Kidney (tissue), 14 donors: ENCODE measurements around the gene RUFY4. TPM values are rescaled to one million over a fixed set of nuclear protein-coding genes. Genes with fewer than 3 reads are reported as not detected.
"Not testable (repeated sequence)": the region's sequence is repeated elsewhere in the genome, so short reads cannot be mapped to it uniquely, and the experiment has no call there.

Experiments
- DNase-seq, 5 donors: peaks; one replicate each; pipeline ENCODE4 v3.0.0-alpha.2; 2013 to 2020
- FAIRE-seq: peaks from 2 replicates; lab custom pipeline; 2012; peaks lifted over from hg19 to GRCh38; lab: Jason Lieb, UNC
- H3K27ac ChIP-seq, 2 donors: one replicate each; pipeline ENCODE4 v1.7.0; 2013; ENCODE audit warnings: low read depth in 2 of 2, low read length in 2 of 2, inconsistent platforms in 1 of 2
- H3K27me3 ChIP-seq: one replicate; pipeline ENCODE4 v1.7.1; 2013; ENCODE audit warnings: low read length, inconsistent platforms; ENCODE audit not compliant: control insufficient read depth, insufficient read depth
- H3K36me3 ChIP-seq, 3 donors: one replicate each; pipeline versions ENCODE4 v1.7.0 to v1.7.1; 2013; ENCODE audit warnings: low read length in 3 of 3, control low read depth in 1 of 3, inconsistent platforms in 1 of 3; ENCODE audit not compliant: insufficient read depth in 3 of 3, control insufficient read depth in 2 of 3
- H3K4me1 ChIP-seq, 3 donors: one replicate each; pipeline versions ENCODE4 v1.7.0 to v1.7.1; 2013; ENCODE audit warnings: low read length in 3 of 3, inconsistent platforms in 1 of 3, low read depth in 1 of 3; ENCODE audit not compliant: control insufficient read depth in 2 of 3, insufficient read depth in 2 of 3
- H3K4me3 ChIP-seq, 3 donors: one replicate each; pipeline versions ENCODE4 v1.7.0 to v1.8.1; 2013; ENCODE audit warnings: low read length in 3 of 3, control low read depth in 1 of 3, inconsistent platforms in 1 of 3
- H3K9ac ChIP-seq, 3 donors: one replicate each; pipeline versions ENCODE4 v1.7.0 to v1.7.1; 2013; ENCODE audit warnings: low read length in 3 of 3, control low read depth in 1 of 3, inconsistent platforms in 1 of 3
- H3K9me3 ChIP-seq, 3 donors: one replicate each; pipeline versions ENCODE4 v1.7.0 to v1.7.1; 2013; ENCODE audit warnings: low read length in 3 of 3, control low read depth in 1 of 3, inconsistent platforms in 1 of 3; ENCODE audit not compliant: control insufficient read depth in 2 of 3, insufficient read depth in 1 of 3
- intact Hi-C: fragments of 100-400 bp; cut with DNase I; formaldehyde crosslinking; loops from one replicate; pipeline ENCODE4 v1.11.1; 2022
- polyA plus RNA-seq: library from polyadenylated mRNA; stranded (reverse); fragments of 350-450 nt; fragmentation: Illumina TruSeq; extraction: RNeasy Lipid Tissue Mini Kit (QIAGEN cat#74804); gene quantifications from one replicate; pipeline ENCODE4 v1.2.3, GENCODE V29; 2014; ENCODE audit warnings: low read depth, low replicate concordance; ENCODE audit not compliant: insufficient read depth
- total RNA-seq: library from RNA; stranded (reverse); fragmentation: NEBNext Ultra II Directional; extraction: Animal tissue kit (Norgen Biotek cat#: 25700); gene quantifications from one replicate; pipeline ENCODE4 v1.2.1, GENCODE V29; 2021
- TF ChIP-seq, protein P1 (sequence below): IDR thresholded peaks from 3 replicates; pipeline ENCODE4 v1.5.1; 2012; ENCODE audit warnings: mild to moderate bottlenecking, moderate library complexity, borderline replicate concordance; ENCODE audit not compliant: insufficient read depth; ENCODE audit errors: extremely low read depth
- donor health status: control.
- donor health status: control.
- donor health status: control.
- donor health status: control.
- donor health status: control.
- donor health status: DM: yes; HTN: yes; CAD: no.
- donor health status: Normal renal cell carcinoma (clear cell type).

The RUFY4 gene
- total and polyA plus RNA-seq, 2 donors from 2014 or later, result 0.69 TPM; not detected in 1

DNA sequence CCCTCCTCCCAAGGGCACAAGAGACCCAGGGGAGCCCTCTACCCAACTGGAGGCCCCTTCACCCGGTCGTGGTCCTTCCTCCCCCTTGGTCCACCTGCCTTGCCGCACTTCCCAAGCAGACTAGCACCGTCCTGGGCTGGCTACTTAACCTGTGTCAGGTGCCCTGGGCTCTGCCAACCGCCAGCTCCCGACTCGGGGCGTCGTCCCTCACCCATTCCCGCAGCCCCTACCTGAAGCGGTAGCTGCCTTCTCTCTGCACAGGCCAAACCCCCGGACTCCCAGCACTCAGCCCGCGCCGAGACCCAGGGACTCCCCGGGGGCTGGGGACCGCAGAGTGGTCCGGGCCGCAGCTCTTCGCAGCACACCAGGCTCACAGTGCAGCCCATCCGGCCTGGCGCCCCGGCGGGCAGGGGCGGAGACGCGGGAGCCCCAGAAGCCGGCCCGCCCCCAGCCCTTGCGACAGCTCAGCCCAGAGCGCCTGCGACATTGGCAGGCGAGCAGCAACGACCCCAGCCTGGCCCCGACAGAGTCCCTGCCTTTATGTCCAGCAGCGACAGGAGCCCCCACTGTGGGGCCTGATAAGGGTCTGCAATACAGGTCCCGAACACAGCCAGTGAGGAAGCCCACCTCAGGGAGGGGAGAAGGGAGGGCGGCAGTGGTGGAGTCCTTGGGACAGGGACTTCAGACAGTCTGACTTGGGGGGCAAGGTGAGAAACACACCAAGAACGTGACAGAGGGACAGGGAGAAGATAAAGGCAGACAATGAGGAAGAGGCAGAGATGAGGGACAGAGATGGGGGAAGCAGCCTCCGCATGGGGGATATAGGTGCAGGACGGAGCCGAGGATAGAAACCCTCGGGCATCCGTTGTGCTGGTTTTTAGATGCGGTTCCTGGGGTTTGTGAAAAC lies 35.2 kb upstream of the RUFY4 start:
- H3K27ac ChIP-seq, result no peak overlapping the region
- no peak overlapping the region for H3K9ac ChIP-seq
- DNase-seq, result peak in 3 of 5 donors; percentile 40 to 76 (median 56)
- no peak overlapping the region for H3K4me3 ChIP-seq
- intact Hi-C loops, result no loop called here
- TF ChIP-seq, protein P1, sequence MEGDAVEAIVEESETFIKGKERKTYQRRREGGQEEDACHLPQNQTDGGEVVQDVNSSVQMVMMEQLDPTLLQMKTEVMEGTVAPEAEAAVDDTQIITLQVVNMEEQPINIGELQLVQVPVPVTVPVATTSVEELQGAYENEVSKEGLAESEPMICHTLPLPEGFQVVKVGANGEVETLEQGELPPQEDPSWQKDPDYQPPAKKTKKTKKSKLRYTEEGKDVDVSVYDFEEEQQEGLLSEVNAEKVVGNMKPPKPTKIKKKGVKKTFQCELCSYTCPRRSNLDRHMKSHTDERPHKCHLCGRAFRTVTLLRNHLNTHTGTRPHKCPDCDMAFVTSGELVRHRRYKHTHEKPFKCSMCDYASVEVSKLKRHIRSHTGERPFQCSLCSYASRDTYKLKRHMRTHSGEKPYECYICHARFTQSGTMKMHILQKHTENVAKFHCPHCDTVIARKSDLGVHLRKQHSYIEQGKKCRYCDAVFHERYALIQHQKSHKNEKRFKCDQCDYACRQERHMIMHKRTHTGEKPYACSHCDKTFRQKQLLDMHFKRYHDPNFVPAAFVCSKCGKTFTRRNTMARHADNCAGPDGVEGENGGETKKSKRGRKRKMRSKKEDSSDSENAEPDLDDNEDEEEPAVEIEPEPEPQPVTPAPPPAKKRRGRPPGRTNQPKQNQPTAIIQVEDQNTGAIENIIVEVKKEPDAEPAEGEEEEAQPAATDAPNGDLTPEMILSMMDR, result no peak
- FAIRE-seq, result no peak
- peaks cover 0 to 5% (median 2%) of the 10 kb centered on the region in 3 donors for H3K4me1 ChIP-seq
- H3K27me3 ChIP-seq, result peaks cover 3% of the 10 kb centered on the region
- H3K9me3 ChIP-seq, result peaks cover 0 to 4% (median 0%) of the 10 kb centered on the region in 3 donors
- no peaks in the 10 kb centered on the region for H3K36me3 ChIP-seq

DNA sequence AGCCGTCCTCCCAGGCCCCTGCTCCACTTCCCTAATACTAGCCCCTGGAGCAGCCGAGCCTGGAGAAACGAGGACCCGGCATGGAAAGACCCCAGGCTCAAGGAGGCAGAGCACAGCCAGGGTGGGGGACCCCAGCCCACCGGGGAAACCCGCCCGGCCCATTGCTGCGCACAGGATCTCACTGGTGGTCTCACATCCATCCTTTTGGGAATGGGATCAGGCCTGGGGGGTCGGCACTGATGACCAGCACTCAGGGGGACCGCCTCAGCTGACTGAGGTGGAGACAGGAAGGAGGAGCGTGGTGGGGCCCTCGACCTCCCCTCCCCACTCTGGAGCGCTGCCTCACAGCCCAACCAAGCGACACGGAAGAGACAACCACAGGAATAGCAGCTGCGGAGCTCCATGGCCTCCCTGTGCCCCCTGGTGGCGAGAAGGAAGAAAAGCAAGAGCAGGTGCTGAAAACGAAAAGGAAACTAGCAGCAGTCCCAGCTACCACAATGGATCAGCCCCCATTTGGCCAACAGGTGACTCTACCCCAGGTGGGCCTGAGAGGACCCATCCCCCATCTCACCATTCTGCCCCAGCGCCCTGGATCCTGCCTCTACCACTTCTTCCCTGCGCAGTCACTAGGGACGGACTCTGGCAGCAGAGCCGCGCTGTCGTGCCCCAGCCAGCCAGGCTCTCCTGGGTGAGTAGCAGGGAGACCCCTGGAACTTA lies 34.4 kb upstream of the RUFY4 start:
- intact Hi-C loops, H3K27me3 ChIP-seq, H3K9me3 ChIP-seq, H3K9ac ChIP-seq, H3K36me3 ChIP-seq, H3K27ac ChIP-seq, H3K4me1 ChIP-seq: not testable (repeated sequence)
- TF ChIP-seq, protein P1, result peak; percentile 57
- DNase-seq, result peak; percentile 77 to 88 (median 85)
- H3K4me3 ChIP-seq, result peak overlapping the region in 1 of 3 donors; percentile 32
- FAIRE-seq, result peak; percentile 79

DNA sequence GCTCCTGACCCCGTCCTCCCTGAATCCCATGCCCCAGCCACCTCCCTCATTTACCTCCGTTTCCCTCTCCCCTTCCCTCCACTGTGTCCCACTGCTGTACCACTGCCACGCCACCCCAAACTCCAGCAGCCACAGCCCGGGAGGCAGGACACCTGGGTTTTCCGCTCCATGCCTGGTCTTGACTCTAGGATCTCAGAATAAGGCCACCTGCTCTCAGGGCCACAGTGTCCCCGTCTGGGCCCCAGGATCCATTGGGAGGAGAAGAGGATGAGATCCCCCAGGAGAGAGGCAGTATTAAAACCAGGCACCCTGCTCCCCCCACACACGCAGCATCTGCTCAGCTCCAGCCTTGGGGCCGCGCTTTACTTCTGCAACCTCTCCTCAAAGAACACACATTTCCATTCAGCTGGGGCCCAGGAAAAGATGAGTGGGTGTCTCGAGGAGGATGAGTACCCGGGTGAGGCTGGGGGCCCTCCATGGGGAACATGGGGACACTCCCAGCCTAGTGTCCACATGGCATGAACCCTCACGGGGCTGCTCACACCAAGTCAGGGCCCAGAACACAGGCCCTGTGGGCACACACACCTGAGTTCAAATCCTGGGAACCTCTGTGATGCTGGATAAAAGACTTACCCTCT lies 33.5 kb upstream of the RUFY4 start:
- Histone ChIP-seq H3K9me3 (peaks cover 0 to 4% (median 0%) of the 10 kb centered on the region in 3 donors), H3K4me3 (no peak overlapping the region), H3K27me3 (peaks cover 3% of the 10 kb centered on the region), H3K36me3 (no peaks in the 10 kb centered on the region), H3K9ac (no peak overlapping the region), H3K4me1 (peaks cover 0 to 5% (median 2%) of the 10 kb centered on the region in 3 donors), H3K27ac (no peak overlapping the region)
- intact Hi-C loops, result no loop called here
- TF ChIP-seq, protein P1, result no peak
- DNase-seq (peak in 1 of 5 donors; percentile 54), FAIRE-seq (no peak)
